Loucy (cell line): Measurements from ENCODE around the gene PEAK3.

Experiments used
- H2AFZ ChIP-seq: fragments of 200-600 bp; sonication (generic); 2 replicates; pipeline ENCODE4 v1.6.0; 2016; ENCODE audit warnings: antibody characterized with exemption, mild to moderate bottlenecking, low read length, moderate library complexity
- H3F3A ChIP-seq: fragments of 200-600 bp; 2 replicates; pipeline ENCODE4 v1.6.0; 2016; ENCODE audit warnings: antibody characterized with exemption, low read depth, mild to moderate bottlenecking
- H3K27me3 ChIP-seq: fragments of 200-600 bp; sonication (generic); 2 replicates; pipeline ENCODE4 v1.6.1; 2014; ENCODE audit warnings: low read length, mild to moderate bottlenecking; ENCODE audit not compliant: insufficient read depth, poor library complexity, severe bottlenecking
- H3K36me3 ChIP-seq: fragments of 200-600 bp; sonication (generic); 2 replicates; pipeline ENCODE4 v1.6.1; 2016; ENCODE audit warnings: low read length; ENCODE audit not compliant: insufficient read depth
- H3K4me1 ChIP-seq: fragments of 200-600 bp; sonication (generic); 2 replicates; pipeline ENCODE4 v1.5.1; 2014; ENCODE audit warnings: low read length, mild to moderate bottlenecking; ENCODE audit not compliant: insufficient read depth, poor library complexity, severe bottlenecking
- H3K4me2 ChIP-seq: fragments of 200-600 bp; sonication (generic); 2 replicates; pipeline ENCODE4 v1.6.0; 2014; ENCODE audit warnings: antibody characterized with exemption, low read length, low read depth, mild to moderate bottlenecking; ENCODE audit not compliant: poor library complexity, severe bottlenecking
- H3K4me3 ChIP-seq: fragments of 200-600 bp; sonication (generic); 2 replicates; pipeline ENCODE4 v1.5.1; 2014; ENCODE audit warnings: low read length, mild to moderate bottlenecking, mixed read lengths; ENCODE audit not compliant: poor library complexity, severe bottlenecking
- H3K79me2 ChIP-seq: fragments of 200-600 bp; sonication (generic); 2 replicates; pipeline ENCODE4 v1.6.1; 2014; ENCODE audit warnings: low read length; ENCODE audit not compliant: insufficient read depth
- H3K9ac ChIP-seq: fragments of 200-600 bp; sonication (generic); 2 replicates; pipeline ENCODE4 v1.6.0; 2014; ENCODE audit warnings: mild to moderate bottlenecking, low read depth, low read length, moderate library complexity; ENCODE audit not compliant: poor library complexity, severe bottlenecking
- H3K9me2 ChIP-seq: fragments of 200-600 bp; sonication (generic); replicated peaks from 2 replicates; pipeline ENCODE4 v1.6.1; 2016; ENCODE audit warnings: low read depth, low read length, mixed read lengths
- H3K9me3 ChIP-seq: fragments of 200-600 bp; sonication (generic); 2 replicates; pipeline ENCODE4 v1.6.1; 2014; ENCODE audit warnings: mild to moderate bottlenecking, antibody characterized with exemption, low read length, low read depth; ENCODE audit not compliant: insufficient read depth
- H4K20me1 ChIP-seq: fragments of 200-600 bp; sonication (generic); 2 replicates; pipeline ENCODE4 v1.6.0; 2014; ENCODE audit warnings: antibody characterized with exemption, low read length, mild to moderate bottlenecking; ENCODE audit not compliant: insufficient read depth, poor library complexity, severe bottlenecking
- EZH2phosphoT487 ChIP-seq: fragments of 200-600 bp; IDR thresholded peaks from 2 replicates; pipeline ENCODE4 v1.6.1; 2018; ENCODE audit warnings: antibody characterized with exemption, mild to moderate bottlenecking, moderate library complexity, borderline replicate concordance
- TF ChIP-seq, protein P1 (sequence below): fragments of 200-600 bp; sonication (generic); conservative IDR thresholded peaks from 2 replicates; pipeline ENCODE4 v1.5.1; 2014; ENCODE audit warnings: mild to moderate bottlenecking, antibody characterized with exemption, low read length

PEAK3 gene

DNA sequence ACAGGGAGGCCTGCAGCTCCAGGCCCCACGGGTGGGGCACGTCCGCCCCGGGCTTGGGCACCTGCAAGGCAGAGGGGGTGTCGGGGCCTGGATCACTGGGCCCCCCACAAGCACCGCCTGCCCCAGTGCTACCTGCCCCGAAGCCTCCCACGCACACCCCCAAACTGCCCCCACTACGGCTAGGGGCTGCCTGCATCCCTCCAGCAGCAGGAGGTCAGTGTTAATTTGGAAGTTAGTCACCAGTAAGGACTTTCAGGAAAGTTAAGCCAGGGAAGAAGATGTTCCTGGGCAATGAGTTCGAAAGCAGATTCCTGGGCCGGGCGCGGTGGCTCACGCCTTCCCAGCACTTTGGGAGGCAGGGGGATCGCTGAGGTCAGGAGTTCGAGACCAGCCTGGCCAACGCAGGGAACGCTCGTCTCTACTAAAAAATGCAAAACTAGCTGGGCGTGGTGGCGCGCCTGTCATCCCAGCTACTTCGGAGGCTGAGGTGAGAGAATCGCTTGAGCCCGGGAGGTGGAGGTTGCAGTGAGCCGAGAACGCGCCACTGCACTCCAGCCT lies 5.5 kb downstream of the PEAK3 start:
- Histone ChIP-seq H3K4me2 (no peak overlapping the region), H3K36me3 (peaks cover 18% of the 10 kb centered on the region; the same call in 1 of the 2 replicates), H3K9me2 (no peaks in the 10 kb centered on the region), H3K9me3 (no peaks in the 10 kb centered on the region), H3F3A (peaks cover 18% of the 10 kb centered on the region), H3K4me3 (no peak overlapping the region), H3K4me1 (peaks cover 17% of the 10 kb centered on the region), H3K9ac (no peak overlapping the region), H2AFZ (no peak overlapping the region), H4K20me1 (peaks cover 31% of the 10 kb centered on the region), H3K79me2 (peaks cover 41% of the 10 kb centered on the region), H3K27me3 (no peaks in the 10 kb centered on the region)
- TF ChIP-seq EZH2phosphoT487: no peak
- TF ChIP-seq, protein P1, sequence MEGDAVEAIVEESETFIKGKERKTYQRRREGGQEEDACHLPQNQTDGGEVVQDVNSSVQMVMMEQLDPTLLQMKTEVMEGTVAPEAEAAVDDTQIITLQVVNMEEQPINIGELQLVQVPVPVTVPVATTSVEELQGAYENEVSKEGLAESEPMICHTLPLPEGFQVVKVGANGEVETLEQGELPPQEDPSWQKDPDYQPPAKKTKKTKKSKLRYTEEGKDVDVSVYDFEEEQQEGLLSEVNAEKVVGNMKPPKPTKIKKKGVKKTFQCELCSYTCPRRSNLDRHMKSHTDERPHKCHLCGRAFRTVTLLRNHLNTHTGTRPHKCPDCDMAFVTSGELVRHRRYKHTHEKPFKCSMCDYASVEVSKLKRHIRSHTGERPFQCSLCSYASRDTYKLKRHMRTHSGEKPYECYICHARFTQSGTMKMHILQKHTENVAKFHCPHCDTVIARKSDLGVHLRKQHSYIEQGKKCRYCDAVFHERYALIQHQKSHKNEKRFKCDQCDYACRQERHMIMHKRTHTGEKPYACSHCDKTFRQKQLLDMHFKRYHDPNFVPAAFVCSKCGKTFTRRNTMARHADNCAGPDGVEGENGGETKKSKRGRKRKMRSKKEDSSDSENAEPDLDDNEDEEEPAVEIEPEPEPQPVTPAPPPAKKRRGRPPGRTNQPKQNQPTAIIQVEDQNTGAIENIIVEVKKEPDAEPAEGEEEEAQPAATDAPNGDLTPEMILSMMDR: no peak

DNA sequence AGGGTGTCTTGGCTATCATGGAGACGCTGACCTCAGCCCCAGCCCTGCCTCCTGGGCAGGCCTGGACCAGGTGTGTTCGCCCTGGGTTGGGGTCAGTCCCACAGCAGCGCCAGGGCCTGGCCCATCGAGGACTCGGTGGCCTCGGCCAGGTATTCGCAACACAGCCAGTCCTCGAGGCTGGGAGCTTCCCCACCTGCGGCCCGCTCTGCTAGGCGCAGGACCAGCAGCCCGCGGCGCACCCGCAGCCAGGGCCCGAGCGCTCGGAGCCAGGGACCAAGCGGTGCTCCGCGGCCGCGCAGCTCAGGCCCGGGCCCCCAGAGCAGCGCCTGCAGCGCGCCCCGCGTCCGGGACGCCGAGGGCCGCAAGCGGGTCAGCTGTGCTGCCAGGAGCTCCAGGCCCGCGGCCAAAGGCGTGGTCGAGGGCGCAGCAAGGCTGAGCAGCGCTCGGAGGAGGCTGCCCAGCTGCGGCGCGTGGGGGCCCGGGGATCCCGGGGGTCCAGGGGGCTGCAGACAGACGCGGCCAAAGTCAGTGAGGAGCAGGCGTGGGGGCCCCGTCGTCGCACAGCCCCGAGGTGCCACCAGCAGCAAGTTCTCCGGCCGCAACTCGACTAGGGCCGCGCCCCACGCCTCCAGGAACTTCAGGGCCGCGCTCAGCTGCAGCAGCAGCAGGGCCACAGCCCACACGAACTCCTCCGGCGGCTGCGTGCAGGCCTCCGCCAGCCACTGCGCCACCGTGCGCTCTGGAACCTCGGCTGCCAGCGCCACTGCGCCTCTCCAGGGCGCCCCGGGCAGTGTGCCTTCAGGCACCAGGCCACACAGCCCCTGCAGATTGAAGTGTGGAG lies 6.2 kb downstream of the PEAK3 start:
- Histone ChIP-seq H3K4me1 (peaks cover 24% of the 10 kb centered on the region), H3F3A (peaks cover 18% of the 10 kb centered on the region), H4K20me1 (peaks cover 38% of the 10 kb centered on the region), H3K4me3 (no peak overlapping the region), H3K9me2 (no peaks in the 10 kb centered on the region), H3K4me2 (no peak overlapping the region), H3K36me3 (peaks cover 19% of the 10 kb centered on the region; the same call in 1 of the 2 replicates), H3K79me2 (peaks cover 48% of the 10 kb centered on the region), H3K27me3 (no peaks in the 10 kb centered on the region), H3K9me3 (no peaks in the 10 kb centered on the region), H2AFZ (no peak overlapping the region), H3K9ac (no peak overlapping the region)
- no peak for TF ChIP-seq EZH2phosphoT487
- TF ChIP-seq, protein P1: no peak

GRCh38 chr19:2274931-2275535 lies 6.9 kb downstream of the PEAK3 start:
- Histone ChIP-seq H4K20me1 (peaks cover 45% of the 10 kb centered on the region), H3K9me2 (no peaks in the 10 kb centered on the region), H3K9ac (no peak overlapping the region), H3K36me3 (peaks cover 19% of the 10 kb centered on the region; the same call in 1 of the 2 replicates), H3F3A (peaks cover 18% of the 10 kb centered on the region), H3K4me3 (no peak overlapping the region), H3K79me2 (peaks cover 56% of the 10 kb centered on the region), H3K27me3 (peaks cover 6% of the 10 kb centered on the region), H3K4me2 (no peak overlapping the region), H2AFZ (no peak overlapping the region), H3K9me3 (no peaks in the 10 kb centered on the region), H3K4me1 (peaks cover 24% of the 10 kb centered on the region)
- TF ChIP-seq EZH2phosphoT487: no peak
- TF ChIP-seq, protein P1: peak; percentile 69
